Measurements from ENCODE around the gene MRPL30. TPM values are rescaled to one million over a fixed set of nuclear protein-coding genes. Genes with fewer than 3 reads are reported as not detected.
"Not testable (repeated sequence)": the region's sequence is repeated elsewhere in the genome, so short reads cannot be mapped to it uniquely, and the experiment has no call there.

MRPL30 gene
- 32.6 TPM for polyA plus RNA-seq (2013, experiment 1 of 2; ENCODE audit: insufficient read length)
- 32.1 TPM for polyA plus RNA-seq (2013, experiment 2 of 2; ENCODE audit: insufficient read length)

GRCh38 chr2:99180755-99181623 lies at the start of gene MRPL30, which contains the start of gene MITD1:
Gene MRPL30 (plus strand): TSS chr2:99181184. CDS start chr2:99186204, 5,020 bp downstream.
Gene MITD1 (minus strand): TSS chr2:99181058. CDS start chr2:99180981, 77 bp downstream.
- DNase-seq, result peak; percentile 95

DNA sequence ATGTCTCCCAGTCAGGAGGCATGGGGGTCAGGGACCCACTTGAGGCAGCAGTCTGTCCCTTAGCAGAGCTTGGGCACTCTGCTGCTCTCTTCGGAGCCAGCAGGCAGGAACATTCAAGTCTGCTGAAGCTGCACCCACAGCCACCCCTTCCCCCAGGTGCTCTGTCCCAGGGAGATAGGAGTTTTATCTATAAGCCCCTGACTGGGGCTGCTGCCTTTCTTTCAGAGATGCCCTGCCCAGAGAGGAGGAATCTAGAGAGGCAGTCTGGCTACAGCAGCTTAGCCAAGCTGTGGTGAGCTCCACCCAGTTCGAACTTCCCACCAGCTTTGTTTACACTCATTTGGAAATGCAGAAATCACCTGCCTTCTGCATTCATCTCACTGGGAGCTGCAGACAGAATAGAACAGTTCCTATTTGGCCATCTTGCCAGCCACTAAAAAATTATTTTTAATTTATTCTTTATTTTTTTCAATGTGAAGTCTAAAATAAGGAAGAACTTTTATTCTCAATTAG lies 45.9 kb upstream of the MRPL30 start:
- not testable (repeated sequence) for DNase-seq

GRCh38 chr2:99139003-99139402 lies 42.0 kb upstream of the MRPL30 start:
- no peak for DNase-seq

DNA sequence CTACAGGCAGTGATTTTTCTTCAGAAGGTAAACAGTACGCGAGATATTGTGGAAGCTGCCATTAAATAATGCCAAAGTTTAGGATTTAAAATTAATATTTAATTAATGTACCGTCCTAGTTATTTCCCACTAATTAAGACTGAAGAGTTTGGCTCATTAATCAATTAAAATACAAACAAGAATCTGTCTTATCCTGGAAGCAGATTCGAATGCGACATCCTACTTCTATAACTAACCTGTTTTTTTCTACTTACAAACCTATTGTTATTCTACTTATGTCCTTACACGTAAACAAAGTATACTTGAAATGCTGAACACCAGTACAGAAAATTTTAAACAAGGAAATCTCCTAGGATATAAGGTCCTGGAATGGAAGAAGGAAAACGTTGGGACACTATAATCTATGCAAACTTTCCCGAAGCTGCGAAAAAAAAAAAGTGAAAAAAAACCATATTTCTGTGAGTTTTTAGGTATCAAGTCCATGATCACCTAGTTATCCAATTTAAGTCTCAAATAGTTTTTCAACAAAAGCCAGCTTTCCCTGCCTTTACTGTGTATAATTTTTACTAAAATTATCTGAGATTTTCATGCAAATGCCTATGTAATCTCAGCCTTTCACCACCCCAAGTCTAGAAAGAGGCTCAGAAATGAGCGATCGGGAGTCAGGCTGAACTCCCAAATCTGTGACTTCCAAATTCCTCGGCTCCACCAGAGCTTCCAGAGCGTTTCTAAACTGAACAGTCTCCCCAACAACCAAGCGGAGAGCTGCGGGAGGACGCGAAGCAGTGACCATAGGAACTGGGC lies 40.7 kb upstream of the MRPL30 start:
- DNase-seq, result no peak

DNA sequence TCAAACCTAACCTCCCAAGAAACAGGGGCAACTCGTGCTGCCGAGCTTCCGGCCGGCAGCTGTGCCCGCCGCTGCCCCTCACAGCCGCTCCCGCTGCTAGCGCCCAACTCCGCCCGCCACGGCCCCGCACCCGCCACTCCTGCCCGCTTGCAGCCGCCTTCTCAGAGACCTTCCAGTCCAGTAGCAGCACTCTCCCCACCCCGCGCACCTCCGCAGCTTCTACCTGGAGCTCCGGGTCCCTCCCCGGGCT lies 40.2 kb upstream of the MRPL30 start:
- peak; percentile 6 for DNase-seq

DNA sequence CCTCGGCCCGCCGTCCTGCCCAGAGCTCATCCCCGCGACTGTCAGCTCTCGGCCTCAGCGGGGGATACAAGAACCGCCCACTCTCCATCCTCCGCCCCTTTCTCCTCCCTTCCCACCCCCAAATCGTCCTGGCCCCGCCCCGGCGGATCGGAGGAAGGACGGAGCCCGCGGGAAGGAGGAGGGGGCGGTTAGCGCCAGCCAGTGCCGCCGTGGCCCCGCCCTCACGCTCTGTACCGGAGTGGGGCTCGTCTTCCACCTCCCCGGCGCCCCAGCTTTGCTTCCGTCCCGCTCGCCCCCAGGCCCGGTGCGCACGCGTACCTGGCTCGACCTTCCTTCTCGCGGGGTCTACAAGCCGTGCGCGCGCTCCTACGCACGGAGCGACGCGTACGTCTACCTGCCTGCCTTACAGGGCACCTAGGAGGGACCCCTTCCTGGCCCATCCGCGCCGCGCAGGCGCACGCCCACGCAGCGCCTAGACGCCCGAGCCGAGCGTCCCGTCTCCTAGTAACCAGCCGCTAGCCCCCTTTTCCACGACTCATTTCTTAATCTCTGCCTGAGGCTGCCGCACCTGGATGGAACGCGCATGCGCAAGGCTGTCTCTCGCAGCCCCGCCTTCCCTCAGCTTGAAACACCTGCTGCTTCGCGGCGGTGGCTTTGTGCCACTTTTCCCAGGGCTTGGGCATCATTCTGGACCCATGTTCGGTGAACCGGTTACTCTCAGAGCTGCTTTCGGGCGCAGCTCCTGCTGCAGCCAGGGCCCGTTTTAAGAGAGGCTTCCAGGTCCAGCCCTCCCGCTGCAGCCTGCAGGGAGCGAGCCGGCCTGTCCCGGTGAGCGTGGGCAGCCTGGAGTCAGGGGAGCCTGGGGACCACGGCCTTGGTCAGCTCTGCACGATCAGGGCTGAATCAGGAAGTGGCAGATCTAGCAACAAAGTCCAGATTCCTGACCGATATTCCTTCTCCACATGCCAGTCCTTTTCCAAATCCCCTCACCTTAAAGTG lies 39.6 kb upstream of the MRPL30 start, which contains the start of gene C2orf15:
TSS of gene C2orf15 (plus strand) at position 598 of the 999 bp plus-strand sequence. CDS start 8,852 bp downstream, outside the sequence.
- peak; percentile 82 for DNase-seq

DNA sequence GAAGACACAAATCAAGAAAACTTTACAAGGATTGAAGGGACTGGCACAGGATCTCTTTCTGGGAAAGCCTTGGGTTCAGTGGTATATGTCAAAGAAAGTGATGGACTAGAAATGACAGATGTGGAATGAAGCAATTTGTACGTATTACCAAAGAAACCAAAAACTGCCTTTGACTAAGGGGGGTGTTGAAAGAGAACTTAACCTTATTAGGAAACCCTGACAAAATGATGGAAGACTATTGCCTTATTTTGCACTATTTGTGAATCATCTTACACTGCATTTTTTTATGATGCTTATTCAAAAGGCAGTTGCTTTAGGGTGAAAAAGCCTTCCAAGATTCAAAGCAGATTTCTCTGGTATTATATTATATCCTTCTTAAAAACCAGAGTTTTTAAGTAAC lies 30.3 kb upstream of the MRPL30 start:
- no peak for DNase-seq

GRCh38 chr2:99152199-99152895 lies 28.6 kb upstream of the MRPL30 start:
- no peak for DNase-seq

DNA sequence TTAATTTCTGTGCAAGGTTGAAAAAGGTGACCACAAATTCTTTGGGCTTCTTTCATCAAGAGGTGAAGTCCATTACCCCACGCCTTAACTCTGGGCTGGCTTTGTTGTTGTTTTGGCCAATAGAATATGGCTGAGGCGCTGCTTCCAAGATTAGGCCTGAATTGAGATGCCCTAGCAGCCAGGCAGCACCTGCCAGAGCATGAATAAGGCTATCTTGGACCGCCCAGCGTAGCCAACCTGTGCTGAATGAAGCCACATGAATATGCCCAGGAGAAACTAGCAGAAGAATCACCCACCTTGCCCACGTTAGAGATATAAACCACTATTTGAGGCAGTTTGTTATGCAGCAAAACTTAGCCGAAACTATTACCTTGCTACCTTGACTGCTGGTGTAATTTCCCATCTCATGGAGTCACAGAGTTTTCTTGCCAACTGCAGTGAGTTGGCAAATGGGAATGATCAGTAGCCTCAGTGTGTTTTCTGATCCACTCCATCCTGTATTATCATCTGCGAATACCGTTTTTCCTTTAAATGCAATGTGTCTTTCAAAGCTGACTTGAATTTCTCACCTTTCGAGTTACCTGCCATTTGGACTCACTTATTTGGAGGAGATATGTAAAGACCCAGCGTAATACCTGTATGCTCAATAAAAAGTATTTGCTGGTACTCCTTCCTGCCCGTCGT lies 26.9 kb upstream of the MRPL30 start:
- DNase-seq, result no peak

- peak; percentile 85 for DNase-seq
Observed at GRCh38 chr2:99154643-99155536, 26.1 kb upstream of the MRPL30 start, which contains the start of the genes LIPT1 and TSGA10. Gene LIPT1 (plus strand): TSS chr2:99154967. CDS start chr2:99161958, 6,991 bp downstream. Gene TSGA10 (minus strand): TSS chr2:99154942. CDS start chr2:99109439, 45,503 bp downstream.

GRCh38 chr2:99156891-99157290 lies 24.1 kb upstream of the MRPL30 start:
- DNase-seq, result no peak

- DNase-seq, result no peak
Observed at GRCh38 chr2:99158599-99158998, 22.4 kb upstream of the MRPL30 start.

GRCh38 chr2:99159594-99159993 lies 21.4 kb upstream of the MRPL30 start:
- DNase-seq, result no peak

DNA sequence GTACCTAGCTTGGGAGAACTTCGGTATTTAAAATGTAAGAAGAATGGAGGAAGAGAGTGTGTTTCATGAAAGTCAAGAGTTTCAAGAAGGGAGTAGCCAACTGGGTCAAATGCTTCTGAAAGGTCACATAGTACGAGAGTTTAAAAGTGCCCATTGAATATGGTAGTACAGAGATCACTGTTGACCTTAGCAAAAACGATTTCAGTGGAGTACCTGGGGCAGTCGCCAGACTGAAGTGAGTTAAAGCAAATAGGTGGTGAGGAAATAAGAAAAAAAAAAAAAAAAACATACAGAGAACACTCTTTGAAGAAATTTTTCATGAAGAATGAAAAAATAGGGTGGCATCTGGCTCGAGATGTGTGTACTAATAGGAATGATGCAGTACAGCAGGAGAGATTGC lies 14.8 kb upstream of the MRPL30 start:
- DNase-seq, result no peak

- DNase-seq, result no peak
Observed at GRCh38 chr2:99169534-99169933, 11.4 kb upstream of the MRPL30 start.

DNA sequence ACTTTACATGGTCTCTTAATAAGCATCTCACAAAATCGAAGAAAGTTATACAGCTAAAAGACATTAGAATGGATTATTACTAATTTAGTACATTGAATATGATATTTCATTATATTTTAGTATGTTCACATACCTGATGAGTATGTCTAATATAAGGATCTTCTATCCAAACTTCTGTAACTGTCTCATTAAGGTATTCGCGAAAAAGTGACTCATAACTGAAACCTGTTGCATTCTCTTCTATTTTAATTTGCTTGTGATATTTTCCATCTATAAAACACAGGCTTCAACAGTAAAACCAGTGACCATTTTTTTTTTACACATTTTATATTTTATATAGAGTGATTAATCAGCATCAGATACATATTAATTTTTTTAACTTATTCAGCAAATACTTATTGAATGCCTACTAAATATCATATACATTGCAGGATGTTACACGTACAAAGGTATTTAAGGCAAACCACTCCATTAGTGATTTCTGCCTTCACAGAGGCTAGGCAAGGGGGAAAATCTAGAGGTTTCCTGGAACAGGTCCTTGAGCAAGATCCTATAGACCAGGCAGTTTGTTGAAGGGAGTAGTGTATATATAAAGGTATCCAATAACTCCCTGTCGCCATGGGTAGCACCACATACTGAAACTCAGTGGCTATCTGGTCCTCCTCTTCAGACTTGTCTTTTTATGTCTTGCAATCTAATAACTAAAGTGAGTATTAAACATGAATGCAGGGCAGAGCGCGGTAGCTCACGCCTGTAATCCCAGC lies 9.4 kb upstream of the MRPL30 start:
- DNase-seq, result no peak

DNA sequence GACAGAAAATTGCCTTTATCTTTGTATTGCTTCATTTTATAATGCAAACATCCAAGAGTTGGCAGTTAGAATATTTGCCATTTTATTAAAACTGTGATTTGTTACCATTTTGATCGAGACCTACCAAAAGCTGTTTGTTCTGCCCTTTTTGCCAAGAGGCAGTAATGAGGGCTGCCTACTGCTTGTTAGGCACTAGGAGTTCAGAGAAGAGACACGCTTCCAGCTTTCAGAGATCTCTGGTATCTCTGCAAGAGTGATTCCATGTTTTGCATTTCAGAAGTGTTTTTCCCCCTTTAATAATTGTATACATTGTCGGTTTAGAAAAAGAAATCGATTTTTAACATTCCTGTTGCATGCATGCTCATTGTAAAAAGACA lies 628 bp downstream of the MRPL30 start:
- DNase-seq, result no peak

DNA sequence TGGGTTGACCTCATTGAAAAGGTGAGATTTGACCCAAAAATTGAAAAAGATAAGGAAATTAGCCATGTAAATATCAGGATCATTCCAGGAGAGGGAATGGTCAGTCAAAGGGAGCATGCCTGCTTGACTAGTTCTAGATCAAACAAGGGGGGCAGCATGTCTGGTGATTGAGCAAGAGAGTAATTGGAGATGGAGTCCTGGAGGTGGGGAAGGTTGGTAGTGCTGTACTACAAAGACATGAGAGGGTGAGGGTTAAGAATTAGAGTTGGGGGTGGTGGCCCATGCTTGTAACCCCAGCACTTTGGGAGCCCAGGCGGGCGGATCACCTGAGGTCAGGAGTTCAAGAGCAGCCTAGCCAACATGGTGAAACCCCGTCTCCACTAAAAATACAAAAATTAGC lies 2.0 kb downstream of the MRPL30 start:
- no peak for DNase-seq

DNA sequence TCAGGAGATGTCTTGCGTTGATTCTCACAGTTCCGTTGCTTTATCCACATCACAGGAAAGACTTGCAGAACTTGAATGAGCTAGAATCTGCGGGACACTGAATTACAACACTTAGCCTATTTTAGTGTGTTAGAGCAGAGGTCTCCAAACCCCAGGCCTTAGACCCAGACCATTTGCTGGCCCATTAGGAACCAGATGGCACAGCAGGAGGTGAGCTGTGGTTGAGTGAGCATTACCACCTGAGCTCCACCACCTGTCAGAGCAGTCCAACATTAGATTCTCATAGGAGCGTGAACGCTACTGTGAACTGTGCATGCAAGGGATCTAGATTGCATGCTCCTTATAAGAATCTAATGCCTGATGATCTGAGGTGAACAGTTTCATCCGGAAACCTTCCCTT lies 3.8 kb downstream of the MRPL30 start:
- DNase-seq, result no peak

Measured in fibroblast of skin of scalp (primary cell).